Ecto neural progenitor cell (in vitro differentiated cells): ENCODE measurements around the gene EPM2A.

Source experiments
- DNase-seq: peaks from one replicate; pipeline ENCODE4 v3.0.0-alpha.2; 2018; ENCODE audit warnings: low spot score

EPM2A gene

DNA sequence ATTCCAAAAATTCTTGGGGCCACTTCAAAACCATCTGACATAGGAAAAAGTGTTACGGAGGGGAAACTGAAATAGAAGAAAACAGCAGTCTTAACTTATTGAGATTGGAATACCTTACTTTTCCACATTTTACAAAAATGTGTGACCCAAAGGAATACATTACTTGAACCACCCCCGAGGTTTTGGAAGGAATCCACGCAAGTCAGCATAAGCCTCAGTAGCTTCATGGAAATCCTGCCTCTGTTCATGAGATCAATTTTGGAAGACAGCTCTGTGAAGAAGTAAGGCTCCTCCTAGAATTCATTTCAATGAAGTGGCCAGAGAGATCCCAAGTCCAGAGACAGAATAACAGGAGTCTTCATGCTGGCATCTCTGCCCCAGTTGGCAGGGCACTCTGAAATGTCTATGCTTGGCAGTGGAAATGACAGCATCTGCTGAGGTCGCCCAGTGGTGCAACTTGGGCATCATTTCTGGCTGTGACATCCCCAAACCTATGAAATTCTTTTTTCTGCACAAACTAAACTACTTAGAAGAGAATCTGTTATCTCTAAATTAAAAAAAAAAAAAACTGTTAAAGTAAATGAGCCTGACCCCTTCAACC lies 132.5 kb downstream of the EPM2A start:
- DNase-seq: no peak

GRCh38 chr6:145601397-145601796 lies 133.9 kb downstream of the EPM2A start:
- DNase-seq: no peak

DNA sequence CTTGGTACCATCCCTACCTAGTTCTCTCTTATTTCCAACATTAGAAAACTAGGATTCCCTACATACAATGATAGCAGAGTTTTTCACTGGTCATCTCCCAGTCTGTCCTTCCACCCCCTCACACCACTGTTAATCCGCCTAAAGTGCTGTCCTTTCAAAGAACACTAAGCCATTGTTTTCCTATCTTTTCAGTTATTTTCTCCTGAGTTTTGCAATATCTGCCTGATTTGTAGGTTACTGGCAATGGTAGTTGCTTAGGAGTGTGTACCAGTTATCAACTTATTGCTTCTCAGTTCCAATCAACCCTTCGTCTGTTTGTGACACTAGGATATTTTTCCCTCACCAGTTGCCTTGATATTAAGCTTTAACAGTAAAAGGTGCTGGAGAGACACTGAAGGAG lies 135.0 kb downstream of the EPM2A start:
- DNase-seq: no peak

- no peak for DNase-seq
Observed at GRCh38 chr6:145588981-145589380, 146.3 kb downstream of the EPM2A start.

GRCh38 chr6:145587334-145587733 lies 148.0 kb downstream of the EPM2A start:
- no peak for DNase-seq

DNA sequence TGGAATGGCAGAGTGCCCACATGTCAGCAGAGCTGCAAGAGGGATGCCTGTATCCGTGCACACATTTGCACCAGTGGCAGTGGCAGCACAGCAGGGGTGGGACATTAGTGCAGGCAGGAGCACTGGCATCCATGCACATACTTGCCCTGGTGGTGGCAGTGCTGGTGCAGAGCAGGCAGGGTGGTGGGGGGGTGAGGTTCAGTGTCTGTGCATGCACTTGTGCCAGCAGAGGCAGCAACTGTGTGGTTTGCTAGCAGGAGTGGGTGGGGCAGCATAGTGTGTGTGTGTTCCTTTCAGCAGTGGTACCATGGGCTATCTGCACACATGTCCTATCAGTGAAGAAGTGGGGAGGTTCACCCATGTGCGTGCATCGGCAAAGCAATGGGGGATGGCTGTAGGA lies 151.6 kb downstream of the EPM2A start:
- DNase-seq: no peak
